ENCODE data around the gene CCDC68. TPM values are rescaled to one million over a fixed set of nuclear protein-coding genes. Genes with fewer than 3 reads are reported as not detected.

Gene CCDC68
- total and polyA plus RNA-seq, 2 donors (not counting 3 experiments of a cell fraction or from before 2014, with no cell fraction given), result 0.72 to 1.0 TPM

- Histone ChIP-seq H3K27ac (ENCODE audit: insufficient read depth, low read depth, low read length) (no peak overlapping the region), H3K4me2 (ENCODE audit: insufficient read depth, low read length) (no peak overlapping the region), H3K9me1 (replicated peaks; ENCODE audit: control insufficient read depth, extremely low read depth, insufficient read depth, low read length) (no peaks in the 10 kb centered on the region), H3K4me1 (ENCODE audit: control insufficient read depth, extremely low read depth, insufficient read depth, low read length) (no peaks in the 10 kb centered on the region), H3K27me3 (ENCODE audit: control insufficient read depth in 2 of 2, insufficient read depth in 2 of 2, low read length in 2 of 2) (no peaks in the 10 kb centered on the region), H3K9me3 (replicated peaks; ENCODE audit: control insufficient read depth, insufficient read depth, low read length) (no peaks in the 10 kb centered on the region), H3K79me2 (ENCODE audit: control insufficient read depth, insufficient read depth, low read length) (no peaks in the 10 kb centered on the region), H4K20me1 (replicated peaks; ENCODE audit: control insufficient read depth, extremely low read depth, insufficient read depth, low read length) (no peaks in the 10 kb centered on the region), H3K4me3 (replicated peaks in 1 of 3; ENCODE audit: insufficient read depth in 1 of 3, low read depth in 1 of 3, low read length in 3 of 3) (no peak overlapping the region), H3K9ac (replicated peaks; ENCODE audit: extremely low read depth, insufficient read depth, low read length) (no peak overlapping the region), H2AFZ (ENCODE audit: low read depth, low read length) (no peak overlapping the region), H3K36me3 (ENCODE audit: control insufficient read depth in 2 of 2, extremely low read depth in 1 of 2, insufficient read depth in 2 of 2, low read length in 2 of 2) (no peaks in the 10 kb centered on the region)
- dilution Hi-C loops (cut with MboI; ENCODE audit: extremely low pct_ligation_motif_present, low sequenced_read_pairs) (no loop called here), intact Hi-C loops (cut with micrococcal nuclease) (no loop called here)
- ChIA-PET CTCF (interaction anchor here (1.0 to 1.1 kb wide), 2 partner anchors 8 to 12 kb away, joined by 3 read pairs; no protein-coding TSS in a partner anchor), POLR2A (no interaction called here)
- TF ChIP-seq POLR2AphosphoS5 (IDR thresholded peaks at IDR 0.05; ENCODE audit: insufficient read depth, low read depth, low read length) (no peak), POLR2A (IDR thresholded peaks at IDR 0.05; ENCODE audit: low read depth, low read length) (no peak)
- FAIRE-seq (no peak), DNase-seq (ENCODE audit: low read depth, low spot score) (no peak)
- BruUV-seq (replicated peaks), result no TSS peak
Measured at GRCh38 chr18:54926593-54927325, 32.5 kb downstream of the CCDC68 start.

DNA sequence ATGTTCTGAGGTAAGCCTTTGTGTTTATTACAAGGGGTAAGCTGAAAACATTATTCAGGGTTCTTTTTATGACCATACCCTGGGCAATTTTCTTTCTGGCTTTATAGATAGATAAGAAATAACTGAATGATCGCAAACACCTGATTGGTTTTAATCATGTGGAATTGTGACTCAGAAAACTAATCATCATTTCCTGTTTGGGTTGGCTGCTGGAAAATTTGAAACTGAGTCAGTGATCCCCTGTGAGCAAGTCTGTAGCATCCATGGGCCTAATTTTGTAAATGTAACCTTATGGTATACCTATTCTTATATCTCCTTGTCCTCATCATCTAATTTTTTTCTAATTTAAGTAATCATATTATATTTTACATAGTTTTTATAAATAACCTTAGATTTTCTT lies 34.3 kb downstream of the CCDC68 start:
- H3K9ac ChIP-seq (replicated peaks; ENCODE audit: extremely low read depth, insufficient read depth, low read length), result no peak overlapping the region
- H3K9me1 ChIP-seq (replicated peaks; ENCODE audit: control insufficient read depth, extremely low read depth, insufficient read depth, low read length), result no peaks in the 10 kb centered on the region
- no peaks in the 10 kb centered on the region for H3K9me3 ChIP-seq (replicated peaks; ENCODE audit: control insufficient read depth, insufficient read depth, low read length)
- no peaks in the 10 kb centered on the region for H3K27me3 ChIP-seq (ENCODE audit: control insufficient read depth in 2 of 2, insufficient read depth in 2 of 2, low read length in 2 of 2)
- no peak overlapping the region for H3K4me2 ChIP-seq (ENCODE audit: insufficient read depth, low read length)
- FAIRE-seq (peak; percentile 26), DNase-seq (ENCODE audit: low read depth, low spot score) (peak; percentile 28)
- ChIA-PET POLR2A (no interaction called here), CTCF (interaction anchor here (0.6 kb wide), 1 partner anchor 9 kb away, joined by 3 read pairs; no protein-coding TSS in a partner anchor)
- intact Hi-C loops (cut with micrococcal nuclease) (no loop called here), dilution Hi-C loops (cut with MboI; ENCODE audit: extremely low pct_ligation_motif_present, low sequenced_read_pairs) (no loop called here)
- TF ChIP-seq POLR2AphosphoS5 (IDR thresholded peaks at IDR 0.05; ENCODE audit: insufficient read depth, low read depth, low read length) (no peak), JUN (IDR thresholded peaks at IDR 0.05; ENCODE audit: borderline replicate concordance, insufficient read depth, insufficient read length, low read depth) (peak; percentile 36), EZH2 (IDR thresholded peaks at IDR 0.05; ENCODE audit: borderline replicate concordance, low read depth, low read length, severe bottlenecking) (no peak), POLR2A (IDR thresholded peaks at IDR 0.05; ENCODE audit: low read depth, low read length) (no peak), MAX (IDR thresholded peaks at IDR 0.05; ENCODE audit: insufficient read depth, insufficient read length) (no peak), FOS (IDR thresholded peaks at IDR 0.05; ENCODE audit: borderline replicate concordance, insufficient read depth, low read length) (peak; percentile 63), MYC (IDR thresholded peaks at IDR 0.05; ENCODE audit: low read depth, low read length) (no peak), GATA2 (IDR thresholded peaks at IDR 0.05; ENCODE audit: insufficient read depth, insufficient read length, low read depth, low read length) (no peak)
- TF ChIP-seq, protein P1, sequence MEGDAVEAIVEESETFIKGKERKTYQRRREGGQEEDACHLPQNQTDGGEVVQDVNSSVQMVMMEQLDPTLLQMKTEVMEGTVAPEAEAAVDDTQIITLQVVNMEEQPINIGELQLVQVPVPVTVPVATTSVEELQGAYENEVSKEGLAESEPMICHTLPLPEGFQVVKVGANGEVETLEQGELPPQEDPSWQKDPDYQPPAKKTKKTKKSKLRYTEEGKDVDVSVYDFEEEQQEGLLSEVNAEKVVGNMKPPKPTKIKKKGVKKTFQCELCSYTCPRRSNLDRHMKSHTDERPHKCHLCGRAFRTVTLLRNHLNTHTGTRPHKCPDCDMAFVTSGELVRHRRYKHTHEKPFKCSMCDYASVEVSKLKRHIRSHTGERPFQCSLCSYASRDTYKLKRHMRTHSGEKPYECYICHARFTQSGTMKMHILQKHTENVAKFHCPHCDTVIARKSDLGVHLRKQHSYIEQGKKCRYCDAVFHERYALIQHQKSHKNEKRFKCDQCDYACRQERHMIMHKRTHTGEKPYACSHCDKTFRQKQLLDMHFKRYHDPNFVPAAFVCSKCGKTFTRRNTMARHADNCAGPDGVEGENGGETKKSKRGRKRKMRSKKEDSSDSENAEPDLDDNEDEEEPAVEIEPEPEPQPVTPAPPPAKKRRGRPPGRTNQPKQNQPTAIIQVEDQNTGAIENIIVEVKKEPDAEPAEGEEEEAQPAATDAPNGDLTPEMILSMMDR (IDR thresholded peaks at IDR 0.05; ENCODE audit: extremely low read depth in 1 of 2, insufficient read depth in 1 of 2, low read depth in 1 of 2, low read length in 2 of 2), result no peak
- H3K79me2 ChIP-seq (ENCODE audit: control insufficient read depth, insufficient read depth, low read length), result no peaks in the 10 kb centered on the region
- H2AFZ ChIP-seq (ENCODE audit: low read depth, low read length), result no peak overlapping the region
- BruUV-seq (replicated peaks), result no TSS peak
- H3K36me3 ChIP-seq (ENCODE audit: control insufficient read depth in 2 of 2, extremely low read depth in 1 of 2, insufficient read depth in 2 of 2, low read length in 2 of 2), result no peaks in the 10 kb centered on the region
- no peak overlapping the region for H3K4me3 ChIP-seq (replicated peaks in 1 of 3; ENCODE audit: insufficient read depth in 1 of 3, low read depth in 1 of 3, low read length in 3 of 3)
- H3K4me1 ChIP-seq (ENCODE audit: control insufficient read depth, extremely low read depth, insufficient read depth, low read length), result no peaks in the 10 kb centered on the region
- H3K27ac ChIP-seq (ENCODE audit: insufficient read depth, low read depth, low read length), result no peak overlapping the region
- H4K20me1 ChIP-seq (replicated peaks; ENCODE audit: control insufficient read depth, extremely low read depth, insufficient read depth, low read length), result no peaks in the 10 kb centered on the region
